GM21526 (cell line): ENCODE data around the gene PAX8.

ENCODE experiments used
- ATAC-seq: cut with Tn5 transposase; IDR thresholded peaks from one replicate; pipeline ENCODE4 v1.9.1; 2021; ENCODE audit warnings: moderate library complexity; ENCODE audit not compliant: unreplicated experiment, low FRiP score

PAX8 gene

DNA sequence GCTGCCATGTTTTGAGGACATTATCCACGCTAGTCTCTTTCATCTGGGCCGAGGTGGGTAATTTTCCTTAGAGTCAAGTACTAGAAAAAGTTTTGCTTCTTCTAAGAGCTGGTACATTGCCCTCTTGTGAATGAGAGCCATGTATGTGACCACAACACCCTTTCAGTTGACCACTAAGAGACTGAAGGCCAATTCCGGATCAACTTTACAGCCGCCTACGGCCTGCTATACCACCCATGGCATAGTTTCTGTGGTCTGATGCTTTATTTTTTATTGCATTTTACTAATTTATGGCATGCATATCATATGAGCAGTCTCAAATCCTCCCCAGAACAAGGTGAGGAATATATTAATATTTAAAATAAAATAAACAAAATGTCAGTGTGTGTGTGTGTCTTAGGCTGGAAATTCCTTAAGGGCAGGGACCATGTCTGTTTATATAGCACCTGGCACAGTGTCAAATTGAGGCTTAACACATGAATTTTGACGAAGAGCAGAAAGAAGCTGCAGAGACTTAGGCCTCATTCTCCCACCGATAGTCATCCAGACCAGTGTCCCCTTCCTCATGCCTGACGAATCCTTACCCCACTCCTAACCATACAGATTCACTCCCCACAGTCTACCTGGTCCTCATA is 69.6 kb downstream of the PAX8 start:
- ATAC-seq = no peak

GRCh38 chr2:113208396-113208795 is 70.3 kb downstream of the PAX8 start:
- no peak for ATAC-seq

DNA sequence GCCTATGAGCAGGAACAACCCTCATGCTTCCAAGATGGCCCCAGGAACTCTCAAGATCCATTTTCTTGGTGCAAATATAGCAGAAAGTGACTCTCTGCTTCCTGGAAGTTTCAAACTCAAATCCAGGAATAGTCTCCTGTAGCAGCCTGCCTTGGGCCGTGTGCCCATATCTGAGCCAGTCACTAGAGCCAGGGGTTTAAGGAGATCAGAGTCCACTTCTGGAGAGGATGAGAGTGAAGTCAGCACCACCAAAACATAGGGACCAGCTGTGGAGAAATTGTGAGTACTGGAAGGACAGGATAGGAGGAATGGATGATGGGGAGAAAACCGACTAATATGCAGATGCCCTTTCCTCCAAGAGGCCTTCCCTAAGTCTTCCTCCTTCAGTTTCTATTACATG is 71.7 kb downstream of the PAX8 start:
- no peak for ATAC-seq

DNA sequence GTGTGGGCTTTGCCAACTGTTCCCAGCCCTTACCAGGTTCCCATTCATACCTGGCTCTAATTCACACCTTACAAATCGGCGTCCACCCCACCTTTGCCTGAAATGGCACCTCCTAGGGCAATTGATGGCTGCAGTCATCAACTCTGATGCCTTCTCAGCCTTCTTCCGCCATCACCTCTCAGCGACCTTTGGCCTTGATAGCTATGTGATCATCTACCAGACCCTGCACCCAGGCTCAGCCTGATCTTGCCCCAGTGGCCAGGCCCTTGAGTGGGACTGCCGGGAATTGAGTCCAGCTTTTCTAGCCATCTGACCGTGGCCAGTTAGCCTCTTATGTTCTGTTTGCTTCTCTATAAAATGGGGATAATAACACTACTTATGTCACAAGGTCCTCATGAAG is 72.5 kb downstream of the PAX8 start:
- no peak for ATAC-seq

- ATAC-seq = peak; percentile 76
These were observed 74.7 kb downstream of the PAX8 start for GRCh38 chr2:113203901-113204519.

DNA sequence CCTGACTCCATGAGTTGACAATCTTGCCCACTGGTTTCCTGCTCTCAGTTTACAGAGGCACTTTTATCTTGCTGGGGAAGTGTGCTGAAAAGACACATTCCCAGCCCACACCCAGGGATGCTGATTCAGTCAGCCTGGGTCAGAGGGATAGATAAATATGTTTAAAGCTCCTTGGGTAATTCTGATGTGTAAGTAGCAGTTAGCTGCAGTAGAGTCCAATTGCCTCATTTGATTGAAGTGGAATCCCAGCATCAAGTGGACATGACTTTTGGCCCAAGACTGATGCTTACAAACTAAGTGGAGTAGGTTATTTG is 75.5 kb downstream of the PAX8 start:
- no peak for ATAC-seq

- ATAC-seq = no peak
These were observed 76.2 kb downstream of the PAX8 start for GRCh38 chr2:113202305-113203216.

- ATAC-seq = no peak
These were observed 77.0 kb downstream of the PAX8 start for GRCh38 chr2:113201496-113202304.

- no peak for ATAC-seq
These were observed 77.8 kb downstream of the PAX8 start for GRCh38 chr2:113200736-113201490.

- no peak for ATAC-seq
These were observed 78.5 kb downstream of the PAX8 start for GRCh38 chr2:113200236-113200635.

DNA sequence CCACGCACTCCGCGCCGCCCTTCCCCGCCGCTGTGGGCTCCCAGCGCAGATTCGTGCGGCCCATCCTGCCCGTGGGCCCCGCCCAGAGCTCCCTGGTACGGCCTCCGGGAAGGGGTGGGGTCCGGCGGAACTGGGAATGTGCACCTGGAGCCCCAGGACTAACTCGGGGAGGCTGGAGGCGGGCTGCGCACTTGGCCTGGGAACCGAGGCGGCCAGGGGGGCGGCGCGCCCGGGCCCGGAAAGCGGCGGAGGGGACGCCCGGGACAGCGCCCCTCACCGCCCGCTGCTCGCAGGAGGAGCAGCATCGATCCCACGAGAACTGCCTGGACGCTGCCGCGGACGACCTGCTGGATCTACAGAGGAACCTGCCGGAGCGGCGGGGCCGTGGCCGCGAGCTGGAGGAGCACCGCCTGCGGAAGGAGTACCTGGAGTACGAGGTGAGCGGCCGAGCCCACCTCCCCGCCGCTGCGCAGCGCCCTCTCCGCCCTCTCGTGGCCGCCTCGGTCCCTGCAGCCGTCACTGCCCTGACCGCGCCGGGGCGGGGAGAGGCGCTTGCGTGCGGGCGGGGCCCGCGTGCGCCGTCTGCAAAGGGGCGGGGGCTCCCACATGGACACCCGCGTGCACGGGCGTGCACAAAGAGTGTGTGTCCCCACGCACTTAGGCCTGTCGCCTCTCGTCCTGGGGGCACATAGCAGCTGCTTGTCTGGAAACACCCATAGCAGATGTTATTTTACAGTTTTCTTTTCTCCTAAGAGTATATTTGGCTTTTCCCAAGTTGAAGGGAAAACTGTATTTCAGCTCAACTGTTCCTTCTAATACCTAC is 79.7 kb downstream of the PAX8 start:
- peak; percentile 64 for ATAC-seq

DNA sequence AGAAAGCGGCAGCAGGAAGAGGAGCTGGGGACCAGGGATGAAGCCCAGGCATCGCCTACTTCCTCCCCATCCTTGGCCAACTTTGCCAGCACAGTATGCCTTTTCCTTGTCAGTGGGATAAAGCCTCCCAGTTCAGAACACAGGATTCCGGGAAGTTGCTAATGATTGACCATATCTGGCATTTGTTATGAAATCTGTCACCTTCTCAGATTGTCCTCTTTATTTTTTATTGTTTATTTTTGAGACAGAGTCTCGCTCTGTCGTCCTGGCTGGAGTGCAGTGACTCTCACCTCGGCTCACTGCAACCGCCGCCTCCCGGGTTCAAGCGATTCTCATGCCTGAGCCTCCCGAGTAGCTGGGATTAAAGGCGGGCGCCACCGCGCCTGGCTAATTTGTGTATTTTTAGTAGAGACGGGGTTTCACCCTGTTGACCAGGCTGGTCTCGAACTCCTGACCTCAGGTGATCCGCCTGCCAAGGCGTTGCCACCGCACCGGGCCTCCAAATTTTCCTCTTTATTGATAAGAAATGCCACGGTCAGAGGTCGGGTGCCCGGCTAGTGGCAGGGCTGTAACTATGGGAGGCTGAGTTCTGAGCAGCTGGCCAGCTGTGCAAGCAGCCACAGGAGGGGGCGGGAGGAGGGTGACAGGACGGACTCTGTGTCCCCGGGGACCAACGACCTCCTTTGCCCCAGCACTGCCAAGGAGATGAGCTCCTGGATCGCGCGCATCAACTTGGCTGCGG is 80.5 kb downstream of the PAX8 start:
- ATAC-seq = no peak

DNA sequence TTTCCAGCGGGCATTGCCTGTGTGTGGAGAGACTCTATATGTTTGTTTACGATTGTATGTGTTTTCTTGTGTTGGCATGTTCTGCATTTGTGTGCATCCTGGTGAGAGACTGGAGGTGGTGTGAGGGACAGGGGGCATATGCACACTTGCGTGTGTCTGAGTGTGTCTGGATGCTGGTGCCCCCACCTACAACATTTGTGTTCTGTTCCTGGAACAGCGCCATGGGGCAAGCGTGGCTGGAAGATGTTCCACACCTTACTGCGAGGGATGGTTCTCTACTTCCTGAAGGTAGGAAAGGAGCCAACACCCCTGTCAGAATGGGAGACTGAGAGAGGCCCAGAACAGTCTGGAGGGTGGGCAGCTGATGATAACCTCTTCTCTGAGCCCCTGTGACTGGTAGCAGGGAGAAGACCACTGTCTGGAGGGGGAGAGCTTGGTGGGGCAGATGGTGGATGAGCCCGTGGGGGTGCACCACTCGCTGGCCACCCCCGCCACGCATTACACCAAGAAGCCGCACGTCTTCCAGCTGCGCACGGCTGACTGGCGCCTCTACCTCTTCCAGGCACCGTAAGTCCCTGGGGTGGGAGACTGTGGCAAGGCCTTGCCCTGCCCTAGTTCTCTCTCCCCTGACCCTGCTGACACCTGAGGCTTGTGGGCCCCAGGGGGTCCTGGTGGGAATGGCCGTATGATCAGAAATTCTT is 81.2 kb downstream of the PAX8 start:
- ATAC-seq = no peak

DNA sequence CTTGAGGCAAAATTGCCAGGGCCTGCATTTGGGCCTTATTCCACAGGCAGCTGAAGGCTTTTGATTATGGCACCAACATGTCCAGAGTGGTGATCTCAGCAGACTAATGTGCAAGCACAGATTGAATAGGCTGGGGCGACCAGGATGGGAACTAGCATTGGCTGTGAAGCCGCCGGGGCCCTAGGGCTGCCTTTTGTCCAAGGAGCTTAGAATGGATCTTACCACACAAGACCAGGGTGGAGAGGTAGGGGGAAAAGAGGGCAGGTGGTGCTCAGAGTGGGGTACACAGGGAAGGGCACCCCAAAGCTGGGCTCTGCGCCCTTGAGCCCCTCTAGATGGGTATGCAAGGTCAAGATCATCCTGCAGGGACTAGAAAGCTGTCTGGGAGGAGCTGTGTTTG is 81.9 kb downstream of the PAX8 start:
- ATAC-seq = no peak

DNA sequence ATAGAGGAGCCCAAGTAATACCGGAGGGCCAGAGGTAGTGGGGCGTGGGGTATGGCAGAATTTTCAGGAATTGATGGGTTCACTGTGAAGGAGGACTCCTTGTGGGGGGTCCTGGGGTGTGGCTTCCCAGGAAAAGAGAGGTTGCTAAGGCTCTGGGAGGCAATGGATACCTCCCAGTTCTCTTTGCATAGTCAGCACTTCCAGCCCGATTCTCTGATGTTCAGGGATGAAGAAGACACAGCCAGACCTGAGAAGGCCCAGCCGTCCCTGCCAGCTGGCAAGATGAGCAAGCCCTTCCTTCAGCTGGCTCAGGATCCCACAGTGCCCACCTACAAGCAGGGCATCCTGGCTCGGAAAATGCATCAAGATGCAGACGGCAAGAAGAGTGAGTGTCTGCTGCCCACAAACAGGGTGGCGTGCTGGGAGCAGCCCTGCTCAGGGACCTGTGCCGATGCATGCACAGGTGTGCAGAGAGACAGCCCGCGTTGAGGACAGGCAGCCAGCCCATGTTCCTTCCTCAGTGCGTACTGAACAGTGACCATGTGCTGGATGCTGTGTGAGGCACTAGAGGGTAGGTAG is 82.7 kb downstream of the PAX8 start:
- ATAC-seq = no peak

DNA sequence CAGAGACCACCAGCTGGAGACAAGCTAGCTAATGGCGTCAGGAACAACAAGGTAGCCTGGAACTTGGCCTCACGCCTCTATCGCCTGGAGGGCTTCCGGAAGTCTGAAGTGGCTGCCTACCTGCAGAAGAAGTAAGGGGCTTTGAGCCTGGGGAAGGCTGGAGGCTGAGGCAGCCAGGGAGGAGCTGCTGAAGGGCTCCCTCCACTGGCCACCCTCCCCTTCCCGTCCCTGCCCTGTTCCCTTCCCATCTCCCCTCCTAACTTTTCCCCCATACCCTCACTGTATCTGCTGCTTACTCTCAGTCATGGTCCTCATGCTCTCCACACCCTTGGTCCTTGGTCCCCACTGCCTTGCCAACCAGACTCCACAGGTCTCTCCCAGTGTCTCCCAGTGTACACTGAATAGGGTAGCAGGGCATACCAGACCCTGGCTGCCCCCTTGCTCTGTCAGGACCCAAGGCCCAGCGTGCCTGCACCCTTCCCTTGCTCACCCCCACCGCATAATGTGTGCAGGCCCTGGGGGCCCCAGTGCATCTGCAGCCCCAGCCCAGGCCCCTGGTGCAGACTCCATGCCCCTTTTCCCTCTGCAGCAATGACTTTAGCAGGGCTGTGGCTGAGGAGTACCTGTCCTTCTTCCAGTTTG is 86.1 kb downstream of the PAX8 start:
- ATAC-seq = no peak

DNA sequence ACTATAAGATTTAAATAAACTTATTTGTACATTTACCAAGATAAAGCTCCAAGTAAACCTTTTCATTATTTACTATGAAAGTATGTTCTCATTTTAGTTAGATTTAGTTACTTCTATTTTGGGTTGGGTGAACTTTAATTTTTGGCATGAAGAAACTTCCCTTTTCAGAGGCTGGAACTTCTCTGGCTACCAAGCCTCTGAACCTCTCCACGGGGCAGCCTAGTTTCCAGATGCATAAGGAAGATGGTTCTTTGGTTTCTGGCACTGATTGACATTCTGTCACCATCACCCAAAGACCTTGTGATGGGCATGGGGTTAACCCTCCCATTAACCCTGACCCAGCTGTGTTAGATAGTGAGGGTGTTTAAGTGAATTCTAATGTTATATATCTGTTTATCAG is 87.8 kb downstream of the PAX8 start:
- no peak for ATAC-seq
